PC-9 (cell line): ENCODE data around the gene SPRYD3. TPM values are rescaled to one million over a fixed set of nuclear protein-coding genes. Genes with fewer than 3 reads are reported as not detected.

Experiments
- BruUV-seq: library from RNA; stranded (reverse); fragments of 400-500 nt; replicated peaks from 2 replicates; lab custom pipeline; 2021; lab: Mats Ljungman, UMichigan
- CTCF ChIA-PET: fragments of 300-600 bp; sonication (Branson Sonifier 250); formaldehyde crosslinking; loops from one replicate; lab custom pipeline; 2022; ENCODE audit warnings: antibody characterized with exemption; lab: Charles Lee
- POLR2A ChIA-PET: fragments of 300-600 bp; sonication (Branson Sonifier 250); formaldehyde crosslinking; loops from one replicate; lab custom pipeline; 2022; ENCODE audit warnings: antibody characterized with exemption; ENCODE audit not compliant: unreplicated experiment; lab: Charles Lee
- DNase-seq, 2 experiments: peaks; one replicate each; pipeline versions ENCODE4 v3.0.0 to v3.0.0-alpha.2; 2015 to 2022; ENCODE audit warnings: mixed read lengths in 1 of 2
- H2AFZ ChIP-seq: fragments of 200-600 bp; sonication (generic); 2 replicates; pipeline ENCODE4 v1.8.1; 2017; ENCODE audit warnings: antibody characterized with exemption
- H3F3A ChIP-seq: fragments of 200-600 bp; sonication (generic); 2 replicates; pipeline ENCODE4 v1.8.1; 2017; ENCODE audit warnings: antibody characterized with exemption, mild to moderate bottlenecking, low read depth; ENCODE audit not compliant: insufficient read depth
- H3K27ac ChIP-seq: fragments of 200-600 bp; sonication (generic); 2 replicates; pipeline ENCODE4 v1.6.1; 2016; ENCODE audit warnings: mixed run types
- H3K27me3 ChIP-seq: fragments of 200-600 bp; sonication (generic); 2 replicates; pipeline ENCODE4 v1.6.1; 2016; ENCODE audit warnings: low read depth, mixed run types; ENCODE audit not compliant: insufficient read depth
- H3K36me3 ChIP-seq: fragments of 200-600 bp; sonication (generic); 2 replicates; pipeline ENCODE4 v1.6.1; 2016; ENCODE audit warnings: low read depth, mixed run types
- H3K4me1 ChIP-seq: fragments of 200-600 bp; sonication (generic); replicated peaks from 2 replicates; pipeline ENCODE4 v1.6.1; 2016; ENCODE audit warnings: mixed run types; ENCODE audit not compliant: insufficient read depth
- H3K4me2 ChIP-seq: fragments of 200-600 bp; sonication (generic); 2 replicates; pipeline ENCODE4 v1.6.1; 2017; ENCODE audit warnings: mixed run types
- H3K4me3 ChIP-seq: fragments of 200-600 bp; sonication (generic); 2 replicates; pipeline ENCODE4 v1.6.1; 2016; ENCODE audit warnings: mixed run types
- H3K79me2 ChIP-seq: fragments of 200-600 bp; sonication (generic); 2 replicates; pipeline ENCODE4 v1.6.1; 2017; ENCODE audit warnings: low read depth, mixed run types
- H3K9me2 ChIP-seq: fragments of 200-600 bp; sonication (generic); 2 replicates; pipeline ENCODE4 v1.8.1; 2017; ENCODE audit warnings: mild to moderate bottlenecking; ENCODE audit not compliant: insufficient read depth
- H3K9me3 ChIP-seq: fragments of 200-600 bp; sonication (generic); 2 replicates; pipeline ENCODE4 v1.8.1; 2016; ENCODE audit warnings: low read depth; ENCODE audit not compliant: insufficient read depth
- H4K20me1 ChIP-seq: fragments of 200-600 bp; sonication (generic); 2 replicates; pipeline ENCODE4 v1.8.1; 2017; ENCODE audit not compliant: insufficient read depth
- EZH2 ChIP-seq: fragments of 200-600 bp; sonication (generic); IDR thresholded peaks from 2 replicates; pipeline ENCODE4 v1.8.0; 2017; ENCODE audit warnings: antibody characterized with exemption, low read depth
- intact Hi-C: fragments of 100-400 bp; cut with micrococcal nuclease; formaldehyde crosslinking; loops from one replicate; pipeline ENCODE4 v1.10.0; 2022; ENCODE audit not compliant: unreplicated experiment
- total RNA-seq: library from RNA; stranded (reverse); gene quantifications from 2 replicates; pipeline ENCODE4 v1.2.3, GENCODE V29; 2021
- TF ChIP-seq, protein P1 (sequence below): fragments of 200-600 bp; sonication (generic); conservative IDR thresholded peaks from 2 replicates; pipeline ENCODE4 v1.6.1; 2017; ENCODE audit warnings: mixed run types, antibody characterized with exemption, mild to moderate bottlenecking, moderate library complexity

SPRYD3 gene
- total RNA-seq, 1 experiment from 2014 or later, result 17.2 TPM

- no peaks in the 10 kb centered on the region for H3K36me3 ChIP-seq
- H3K4me2 ChIP-seq, result no peak overlapping the region
- peaks cover 20% of the 10 kb centered on the region for H3K4me1 ChIP-seq
- H3K4me3 ChIP-seq, result no peak overlapping the region
- no peak overlapping the region for H3K27ac ChIP-seq
- H3F3A ChIP-seq, result peaks cover 24% of the 10 kb centered on the region; the same call in 1 of the 2 replicates
- H3K9me2 ChIP-seq, result no peaks in the 10 kb centered on the region
- no peaks in the 10 kb centered on the region for H4K20me1 ChIP-seq
- intact Hi-C loops, result no loop called here
- POLR2A ChIA-PET, result no interaction called here
- CTCF ChIA-PET, result interaction anchor here (0.6 kb wide), 1 partner anchor 267 kb away, joined by 4 read pairs; no protein-coding TSS in a partner anchor
- no peaks in the 10 kb centered on the region for H3K79me2 ChIP-seq
- no peak for DNase-seq
- no peak overlapping the region for H2AFZ ChIP-seq
- TF ChIP-seq EZH2, result no peak
- TF ChIP-seq, protein P1, sequence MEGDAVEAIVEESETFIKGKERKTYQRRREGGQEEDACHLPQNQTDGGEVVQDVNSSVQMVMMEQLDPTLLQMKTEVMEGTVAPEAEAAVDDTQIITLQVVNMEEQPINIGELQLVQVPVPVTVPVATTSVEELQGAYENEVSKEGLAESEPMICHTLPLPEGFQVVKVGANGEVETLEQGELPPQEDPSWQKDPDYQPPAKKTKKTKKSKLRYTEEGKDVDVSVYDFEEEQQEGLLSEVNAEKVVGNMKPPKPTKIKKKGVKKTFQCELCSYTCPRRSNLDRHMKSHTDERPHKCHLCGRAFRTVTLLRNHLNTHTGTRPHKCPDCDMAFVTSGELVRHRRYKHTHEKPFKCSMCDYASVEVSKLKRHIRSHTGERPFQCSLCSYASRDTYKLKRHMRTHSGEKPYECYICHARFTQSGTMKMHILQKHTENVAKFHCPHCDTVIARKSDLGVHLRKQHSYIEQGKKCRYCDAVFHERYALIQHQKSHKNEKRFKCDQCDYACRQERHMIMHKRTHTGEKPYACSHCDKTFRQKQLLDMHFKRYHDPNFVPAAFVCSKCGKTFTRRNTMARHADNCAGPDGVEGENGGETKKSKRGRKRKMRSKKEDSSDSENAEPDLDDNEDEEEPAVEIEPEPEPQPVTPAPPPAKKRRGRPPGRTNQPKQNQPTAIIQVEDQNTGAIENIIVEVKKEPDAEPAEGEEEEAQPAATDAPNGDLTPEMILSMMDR, result no peak
- no peaks in the 10 kb centered on the region for H3K9me3 ChIP-seq
- no peaks in the 10 kb centered on the region for H3K27me3 ChIP-seq
- BruUV-seq, result no TSS peak
These were observed 20.3 kb downstream of the SPRYD3 start for GRCh38 chr12:53058674-53059433.

DNA sequence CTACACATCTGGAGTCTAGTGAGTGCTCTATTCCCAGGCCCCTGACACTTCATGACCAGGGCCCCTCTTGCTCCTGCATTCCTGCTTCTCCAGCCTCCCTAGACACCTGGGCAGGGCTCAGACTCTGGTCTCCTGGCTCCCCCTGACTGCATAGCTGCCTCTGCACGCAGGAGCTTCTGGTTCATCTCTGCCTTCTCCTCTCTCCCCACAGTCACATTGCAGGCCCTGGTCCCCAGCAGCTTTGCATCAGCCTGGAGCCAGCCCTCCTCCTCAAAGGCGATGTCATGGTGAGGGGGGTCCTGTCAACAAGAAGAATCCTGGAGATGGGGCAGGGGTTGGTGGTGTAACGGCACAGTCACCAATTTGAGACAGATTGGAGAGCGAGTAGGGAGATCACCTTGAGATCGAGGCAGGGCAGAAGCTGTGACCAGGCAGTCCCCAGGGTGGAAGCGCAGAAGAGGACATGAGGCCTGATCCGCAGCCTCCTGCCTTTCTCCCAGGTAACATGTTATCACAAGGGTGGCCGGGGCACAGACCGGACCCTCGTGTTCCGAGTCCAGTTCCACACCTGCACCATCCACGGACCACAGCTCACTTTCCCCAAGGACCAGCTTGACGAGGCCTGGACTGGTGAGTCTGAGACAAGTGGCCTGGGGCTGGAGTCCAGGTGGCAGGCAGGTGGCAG, 21.2 kb downstream of the SPRYD3 start:
- H2AFZ ChIP-seq, result no peak overlapping the region
- 0 out of 2 replicates have a peak, but pooled peaks cover 3% of the 10 kb centered on the region for H3K79me2 ChIP-seq
- POLR2A ChIA-PET, result interaction anchor here (0.6 kb wide), 1 partner anchor 185 kb away, joined by 3 read pairs; no protein-coding TSS in a partner anchor
- H3K27ac ChIP-seq, result no peak overlapping the region
- H3K27me3 ChIP-seq, result no peaks in the 10 kb centered on the region
- no peaks in the 10 kb centered on the region for H3K9me3 ChIP-seq
- TF ChIP-seq, protein P1, result no peak
- no peak for TF ChIP-seq EZH2
- intact Hi-C loops, result no loop called here
- peaks cover 26% of the 10 kb centered on the region; the same call in 1 of the 2 replicates for H3F3A ChIP-seq
- no peaks in the 10 kb centered on the region for H3K36me3 ChIP-seq
- CTCF ChIA-PET, result interaction anchor here (0.6 kb wide), 1 partner anchor 268 kb away, joined by 4 read pairs; no protein-coding TSS in a partner anchor
- BruUV-seq, result no TSS peak
- no peak overlapping the region for H3K4me3 ChIP-seq
- H3K4me1 ChIP-seq, result peaks cover 27% of the 10 kb centered on the region
- H4K20me1 ChIP-seq, result no peaks in the 10 kb centered on the region
- no peak for DNase-seq
- H3K4me2 ChIP-seq, result no peak overlapping the region
- H3K9me2 ChIP-seq, result no peaks in the 10 kb centered on the region

DNA sequence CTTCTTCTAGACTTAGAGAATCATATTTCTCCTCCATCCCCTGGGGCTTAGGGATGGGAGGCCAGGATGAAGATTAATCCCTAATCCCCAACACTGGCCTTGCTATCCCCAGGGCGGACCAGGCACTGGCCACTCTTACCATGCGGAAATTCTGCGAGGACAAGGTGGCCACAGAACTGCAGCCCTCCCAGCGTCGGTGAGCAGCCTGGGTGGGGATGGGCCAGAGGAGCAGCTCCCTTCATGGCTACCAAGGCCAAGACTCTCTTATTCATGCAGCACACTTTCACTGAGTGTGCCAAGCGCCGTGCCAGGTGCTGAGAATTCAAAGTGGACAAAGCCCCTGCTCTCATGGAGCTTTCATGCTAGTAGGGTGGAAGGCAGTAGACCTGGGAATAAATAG, 22.3 kb downstream of the SPRYD3 start:
- peaks cover 28% of the 10 kb centered on the region for H3K4me1 ChIP-seq
- no peak overlapping the region for H3K4me2 ChIP-seq
- H3K9me2 ChIP-seq, result no peaks in the 10 kb centered on the region
- H3K9me3 ChIP-seq, result no peaks in the 10 kb centered on the region
- no peaks in the 10 kb centered on the region for H3K36me3 ChIP-seq
- CTCF ChIA-PET, result interaction anchor here (1.0 kb wide), 1 partner anchor 288 kb away, joined by 4 read pairs; no protein-coding TSS in a partner anchor
- H3K79me2 ChIP-seq, result peaks cover 8% of the 10 kb centered on the region
- peaks cover 23% of the 10 kb centered on the region; the same call in 1 of the 2 replicates for H3F3A ChIP-seq
- no peak overlapping the region for H3K4me3 ChIP-seq
- peaks cover under 1% of the 10 kb centered on the region; the same call in 1 of the 2 replicates for H4K20me1 ChIP-seq
- TF ChIP-seq EZH2, result no peak
- TF ChIP-seq, protein P1, result no peak
- POLR2A ChIA-PET, result no interaction called here
- H3K27me3 ChIP-seq, result no peaks in the 10 kb centered on the region
- intact Hi-C loops, result no loop called here
- H3K27ac ChIP-seq, result no peak overlapping the region
- BruUV-seq, result no TSS peak
- DNase-seq, result no peak
- H2AFZ ChIP-seq, result no peak overlapping the region
